Renal cortex interstitium (tissue), 11 donors: ENCODE data around the gene XYLB. TPM values are rescaled to one million over a fixed set of nuclear protein-coding genes. Genes with fewer than 3 reads are reported as not detected.
"Not testable (repeated sequence)": the region's sequence is repeated elsewhere in the genome, so short reads cannot be mapped to it uniquely, and the experiment has no call there.

Experiments used
- DNase-seq, 11 donors: peaks; one replicate each; pipeline ENCODE4 v3.0.0-alpha.2; 2013; ENCODE audit warnings: low read depth in 9 of 11, low spot score in 4 of 11; ENCODE audit errors: extremely low read depth in 1 of 11
- polyA plus RNA-seq, 3 donors: library from polyadenylated mRNA; unstranded; fragments of 120-200 nt; gene quantifications; one replicate each; pipeline ENCODE4 v1.2.1, GENCODE V29; 2013; ENCODE audit not compliant: insufficient read length in 3 of 3

XYLB gene
- polyA plus RNA-seq, 3 donors: 9.6 to 13.9 (median 13.2) TPM

DNA sequence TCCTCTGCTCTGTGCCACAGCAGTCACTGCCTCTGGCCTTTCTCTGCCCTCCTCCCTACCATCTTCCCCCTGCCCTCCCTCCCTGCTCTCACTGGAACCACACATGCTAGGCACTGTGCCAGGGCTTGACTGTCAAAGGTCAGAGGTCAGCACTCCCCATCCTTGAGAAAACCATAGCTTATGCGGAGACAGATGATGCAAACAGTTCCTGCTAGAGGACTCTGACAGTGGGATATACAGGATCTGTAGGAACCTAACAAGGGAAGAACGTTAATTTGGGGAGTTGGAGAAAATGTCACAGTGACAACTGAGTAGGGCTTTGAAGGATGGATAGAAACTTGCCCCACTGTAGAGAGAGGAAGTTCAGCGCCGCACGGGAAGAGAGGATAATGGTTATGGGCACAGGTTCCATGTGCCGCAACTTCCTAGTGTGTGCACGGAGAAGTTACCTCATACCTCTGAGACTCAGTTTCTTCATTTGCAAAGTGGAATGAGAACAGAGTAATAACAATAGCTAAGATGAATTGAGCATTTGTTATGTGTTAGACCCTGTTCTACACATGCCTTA, 29.3 kb upstream of the XYLB start:
- no peak for DNase-seq

DNA sequence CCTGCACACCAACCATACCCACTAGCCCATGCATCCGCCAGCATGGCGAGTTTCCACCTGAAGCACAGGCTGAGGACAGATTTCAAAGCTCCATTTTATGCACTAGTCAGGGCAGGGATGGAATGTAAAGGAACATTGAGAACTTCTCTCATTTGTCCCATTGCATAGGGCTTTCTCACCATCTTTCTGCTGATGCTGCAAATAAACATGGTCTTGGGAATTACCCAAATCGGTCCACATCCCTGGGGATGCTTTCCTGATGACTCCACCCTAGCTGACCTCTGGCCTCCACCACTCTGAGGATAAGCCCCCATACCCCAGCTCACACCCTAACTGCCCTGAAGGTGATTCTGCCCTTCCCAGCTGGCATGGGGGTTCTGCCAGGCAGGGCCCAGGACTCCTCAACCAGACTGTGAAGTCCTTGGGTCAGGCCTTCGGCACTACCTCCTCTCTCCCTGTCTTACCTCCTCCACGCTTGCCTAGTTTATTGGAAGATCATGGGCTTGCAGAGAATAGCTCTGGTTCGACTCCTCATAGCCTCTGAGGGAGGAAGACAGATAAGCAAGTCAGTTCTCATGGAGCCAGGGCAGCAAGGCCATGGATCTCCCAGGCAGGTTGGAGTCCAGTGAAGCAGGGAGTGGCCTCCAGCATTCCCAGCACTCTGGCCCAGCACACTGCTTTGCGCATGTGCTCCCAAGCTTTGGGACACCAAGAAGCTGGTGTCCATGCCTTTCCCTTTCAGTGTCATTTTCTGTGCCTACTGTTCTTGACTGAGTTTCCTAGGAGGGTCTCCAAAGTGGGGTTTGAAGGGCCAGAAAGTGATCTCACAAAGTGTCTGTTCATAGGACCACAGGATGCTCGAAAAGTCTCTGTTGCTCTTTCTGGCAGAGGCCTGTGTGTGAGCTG, 27.6 kb upstream of the XYLB start:
- no peak for DNase-seq

DNA sequence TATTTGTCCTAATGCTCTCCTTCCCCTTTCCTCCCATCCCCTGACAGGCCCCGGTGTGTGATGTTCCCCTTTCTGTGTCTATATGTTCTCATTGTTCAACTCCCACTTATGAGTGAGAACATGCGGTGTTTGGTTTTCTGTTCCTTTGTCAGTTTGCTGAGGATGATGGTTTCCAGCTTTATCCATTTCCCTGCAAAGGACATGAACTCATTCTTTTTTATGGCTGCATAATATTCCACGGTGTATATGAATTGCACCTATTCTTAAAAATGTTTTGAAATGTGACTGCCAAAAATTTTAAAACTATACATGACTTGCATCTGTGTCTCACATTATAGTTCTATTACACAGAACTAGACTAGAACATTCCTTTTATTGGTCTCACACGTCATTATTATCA, 25.9 kb upstream of the XYLB start:
- not testable (repeated sequence) for DNase-seq

DNA sequence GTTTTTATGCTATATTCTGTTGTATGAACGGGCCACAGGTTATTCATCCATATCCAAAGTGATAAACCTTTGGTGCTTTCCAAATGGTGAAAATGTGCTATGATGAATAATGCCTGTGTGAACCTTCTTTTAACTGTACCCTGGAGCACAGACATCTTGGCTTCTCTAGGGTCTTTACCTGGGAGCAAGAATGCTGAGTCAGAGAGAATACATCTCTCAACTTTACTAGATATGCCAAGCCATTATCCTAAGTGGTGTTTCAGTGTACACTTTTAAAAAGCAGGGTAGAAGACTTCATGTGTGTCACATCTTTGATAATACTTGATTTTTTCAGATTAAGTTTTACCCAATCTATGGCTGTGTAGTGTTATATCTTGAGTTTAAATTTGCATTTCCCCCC, 23.5 kb upstream of the XYLB start:
- no peak for DNase-seq

DNA sequence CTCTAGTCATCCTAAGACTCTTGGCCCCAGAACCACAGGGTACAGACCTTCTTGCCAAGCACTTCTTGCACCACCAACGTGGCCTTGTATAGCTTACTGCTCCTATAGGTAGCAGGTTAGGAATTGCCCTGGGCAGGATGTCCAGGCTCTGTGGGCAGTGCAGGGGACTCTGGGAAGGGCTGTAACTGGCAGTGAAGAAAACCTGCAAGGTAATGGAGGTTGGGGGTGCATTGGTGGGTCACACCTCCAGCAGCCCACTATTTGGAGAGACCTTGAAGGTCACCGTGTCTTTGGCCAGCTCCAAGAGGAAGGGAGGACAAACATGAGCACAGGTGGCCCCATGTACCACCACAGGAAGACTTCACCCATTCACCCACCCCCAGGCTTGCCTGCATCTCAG, 21.3 kb upstream of the XYLB start:
- no peak for DNase-seq

DNA sequence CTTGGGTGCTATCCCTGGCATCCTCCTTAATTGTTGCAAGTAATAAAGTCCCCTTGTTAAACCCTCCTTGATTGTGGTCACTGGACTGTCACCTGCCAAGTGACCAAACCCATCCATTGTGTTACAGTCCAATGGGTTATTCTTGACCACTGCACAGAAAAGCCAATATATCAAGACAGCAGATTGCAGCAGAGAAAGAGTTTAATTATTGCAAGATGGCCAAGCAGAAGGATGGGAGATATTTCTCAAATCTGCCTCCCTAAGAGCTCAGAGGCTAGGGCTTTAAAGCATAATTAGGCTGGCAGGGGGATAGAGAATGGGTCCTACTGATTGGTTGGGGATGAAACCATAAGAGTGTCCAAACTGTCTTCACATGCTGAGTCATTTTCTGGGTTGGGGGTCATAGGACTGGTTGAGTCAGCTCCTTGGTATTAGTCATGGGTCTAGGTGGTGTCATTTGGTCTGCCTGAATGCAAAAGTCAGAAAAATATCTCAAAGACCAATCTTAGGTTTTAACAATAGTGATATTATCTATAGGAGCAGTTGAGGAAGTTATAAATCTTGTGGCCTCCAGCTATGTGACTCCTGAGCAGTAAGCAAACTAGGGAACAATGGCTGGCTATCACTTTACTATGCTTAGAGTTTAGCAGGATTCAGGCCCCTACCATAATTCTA, 19.1 kb upstream of the XYLB start:
- DNase-seq: no peak

DNA sequence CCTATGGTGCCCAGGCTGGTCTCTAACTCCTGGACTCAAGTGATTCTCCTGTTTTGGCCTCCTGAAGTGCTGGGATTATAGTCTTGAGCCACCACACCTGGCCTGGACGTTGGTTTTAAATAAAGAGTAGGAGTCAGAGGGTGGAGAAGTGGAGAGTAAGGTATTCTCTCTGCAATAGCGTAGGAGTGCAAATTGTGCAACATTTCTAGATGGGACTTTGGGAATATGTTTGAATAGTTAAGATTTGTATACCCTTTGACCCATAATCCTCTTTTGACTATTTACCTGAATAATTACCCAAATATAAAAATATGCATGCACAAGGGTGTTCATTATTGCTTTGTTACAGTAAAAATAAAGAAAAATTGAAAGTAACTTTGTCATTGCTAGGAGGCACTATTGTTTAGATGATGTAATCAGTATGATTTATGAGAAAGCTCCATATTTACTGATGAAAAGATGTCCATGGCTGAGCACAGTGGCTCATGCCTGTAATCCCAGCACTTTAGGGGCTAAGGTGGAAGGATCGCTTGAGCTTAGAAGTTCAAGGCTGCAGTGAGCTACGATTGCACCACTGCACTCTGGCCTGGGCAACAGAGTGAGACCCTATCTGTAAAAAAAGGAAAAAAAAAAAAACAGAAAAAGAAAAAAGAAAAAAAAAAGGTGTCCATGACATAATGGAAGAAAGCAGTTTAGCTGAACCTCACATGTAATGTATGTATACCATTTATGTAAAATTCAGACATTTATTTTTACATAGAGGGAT, 15.1 kb upstream of the XYLB start:
- DNase-seq: no peak

DNA sequence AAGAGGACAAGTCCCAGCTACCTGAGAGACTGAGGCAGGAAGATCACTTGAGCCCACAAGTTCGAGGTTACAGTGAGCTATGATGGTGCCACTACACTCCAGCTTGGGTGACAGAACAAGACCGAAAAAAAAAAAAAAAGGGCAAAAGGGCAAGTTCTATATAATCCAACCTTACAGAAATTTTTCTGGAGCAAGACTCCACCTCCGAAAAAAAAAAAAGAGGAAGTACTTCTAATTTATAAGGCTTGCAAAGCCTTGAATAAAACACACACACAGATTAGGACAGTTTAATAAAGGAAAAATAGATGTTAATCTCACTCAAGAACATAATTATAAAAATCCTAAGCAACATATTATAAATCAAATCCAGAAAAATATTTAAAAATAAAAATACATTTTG, 14.4 kb upstream of the XYLB start:
- no peak for DNase-seq

DNA sequence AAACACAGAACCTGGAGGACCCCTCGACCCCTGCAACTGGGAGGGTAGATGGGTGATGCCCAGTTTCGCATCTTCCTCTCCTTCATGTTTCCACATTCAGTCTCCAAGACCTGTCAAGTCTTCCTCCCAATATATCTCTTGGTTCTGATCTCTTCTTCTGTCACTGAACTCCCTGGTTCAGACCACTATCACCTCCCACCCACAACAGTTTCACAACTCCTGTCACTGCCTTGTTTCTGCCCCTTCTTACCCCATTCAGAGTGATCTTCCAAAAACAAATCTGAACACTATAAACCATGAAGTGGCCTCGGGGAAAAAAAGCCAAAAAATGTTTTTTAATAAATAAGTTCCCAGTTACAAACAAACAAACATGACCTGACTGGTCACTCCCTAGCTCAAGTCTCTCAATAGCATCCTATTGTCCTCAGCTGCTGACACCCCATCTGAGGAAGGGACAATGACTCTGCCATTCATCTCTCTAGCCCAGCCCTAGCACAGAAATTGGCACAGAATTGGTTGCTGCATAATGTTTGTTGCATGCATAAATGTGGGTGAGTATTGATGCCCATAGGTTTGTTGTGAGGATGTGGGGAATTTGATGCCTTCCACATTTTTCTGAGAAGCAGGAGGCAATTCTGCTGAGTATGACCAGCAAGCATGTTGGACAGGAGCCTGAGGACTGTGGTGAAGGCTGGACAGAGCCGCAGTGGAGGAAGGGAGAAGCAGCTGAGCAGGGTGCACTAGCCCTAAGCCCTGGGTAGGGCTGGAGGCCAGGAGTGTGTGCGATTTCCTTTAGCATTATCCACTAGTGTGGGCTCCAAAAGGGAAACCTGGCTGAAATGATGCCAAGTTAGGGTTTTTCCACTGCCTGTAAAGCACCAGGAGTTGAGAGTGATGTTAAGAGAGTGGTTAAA, 12.2 kb upstream of the XYLB start:
- no peak for DNase-seq

DNA sequence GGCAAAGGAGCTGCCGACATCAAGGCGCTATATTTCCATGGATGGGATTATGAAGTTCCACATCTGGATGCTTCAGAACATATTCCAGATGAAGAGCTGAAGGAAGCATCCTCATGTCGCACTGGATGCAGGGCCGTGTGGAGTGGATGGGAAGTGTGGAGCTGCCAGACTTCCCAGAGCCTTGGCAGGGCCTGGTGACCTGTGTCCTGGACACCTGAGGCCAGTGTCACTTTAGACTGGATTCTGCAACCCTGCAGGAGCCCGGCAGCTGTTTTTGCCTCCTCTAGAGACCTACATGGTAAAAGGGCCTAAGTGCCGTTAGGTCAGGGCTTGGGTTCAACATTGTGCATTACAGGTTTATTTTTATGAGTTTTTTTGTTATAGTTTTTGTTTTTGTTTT, 11.3 kb upstream of the XYLB start:
- DNase-seq: no peak

DNA sequence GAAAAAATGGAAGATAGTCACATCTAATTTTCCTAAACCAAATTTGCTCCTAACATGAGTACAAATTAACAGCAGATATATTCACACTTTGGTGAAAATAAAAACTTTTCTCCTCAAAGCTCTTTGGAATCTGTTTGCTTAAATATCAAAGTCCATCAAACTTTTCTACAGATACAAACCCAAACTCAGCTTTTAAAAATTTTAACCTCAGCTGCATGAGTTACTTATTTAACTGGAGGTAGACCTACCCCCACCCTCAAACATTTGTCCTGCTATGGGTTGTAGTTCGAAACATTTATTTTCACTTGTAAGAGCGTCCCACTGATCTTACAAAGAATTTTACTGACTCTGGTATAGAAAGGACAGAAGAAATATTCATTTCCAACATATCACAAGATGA, 8.9 kb upstream of the XYLB start:
- no peak for DNase-seq

DNA sequence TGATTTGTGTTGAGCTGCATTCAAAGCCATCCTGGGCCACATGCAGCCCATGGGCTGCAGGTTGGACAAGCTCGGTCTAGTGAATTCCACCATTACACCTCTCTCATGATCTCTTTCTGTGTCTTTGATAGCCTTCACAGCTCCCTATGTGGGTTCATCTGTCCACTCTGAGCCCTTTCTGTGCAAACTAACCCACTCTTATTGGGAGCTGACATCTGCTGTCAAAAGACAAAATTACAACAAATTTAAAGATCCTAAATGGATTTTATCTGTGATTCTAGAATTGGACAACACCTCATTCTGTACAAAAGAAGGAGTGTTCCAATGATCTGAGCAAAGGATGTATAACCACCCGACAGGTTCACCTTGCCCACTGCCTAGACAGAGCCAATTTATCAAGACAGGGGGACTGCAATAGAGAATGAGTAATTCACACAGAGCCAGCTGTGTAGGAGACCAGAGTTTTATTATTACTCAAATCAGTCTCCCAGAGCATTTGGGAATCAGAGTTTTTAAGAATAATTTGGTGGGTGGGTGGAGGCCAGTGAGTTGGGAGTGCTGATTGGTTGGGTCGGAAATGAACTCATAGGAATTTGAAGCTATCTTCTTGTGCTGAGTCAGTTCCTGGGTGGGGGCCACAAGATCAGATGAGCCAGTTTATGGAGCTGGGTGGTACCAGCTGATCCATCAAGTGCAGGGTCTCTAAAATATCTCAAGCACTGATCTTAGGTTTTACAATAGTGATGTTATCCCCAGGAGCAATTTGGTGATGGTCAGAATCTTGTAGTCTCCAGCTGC, 2.6 kb upstream of the XYLB start:
- DNase-seq: no peak

DNA sequence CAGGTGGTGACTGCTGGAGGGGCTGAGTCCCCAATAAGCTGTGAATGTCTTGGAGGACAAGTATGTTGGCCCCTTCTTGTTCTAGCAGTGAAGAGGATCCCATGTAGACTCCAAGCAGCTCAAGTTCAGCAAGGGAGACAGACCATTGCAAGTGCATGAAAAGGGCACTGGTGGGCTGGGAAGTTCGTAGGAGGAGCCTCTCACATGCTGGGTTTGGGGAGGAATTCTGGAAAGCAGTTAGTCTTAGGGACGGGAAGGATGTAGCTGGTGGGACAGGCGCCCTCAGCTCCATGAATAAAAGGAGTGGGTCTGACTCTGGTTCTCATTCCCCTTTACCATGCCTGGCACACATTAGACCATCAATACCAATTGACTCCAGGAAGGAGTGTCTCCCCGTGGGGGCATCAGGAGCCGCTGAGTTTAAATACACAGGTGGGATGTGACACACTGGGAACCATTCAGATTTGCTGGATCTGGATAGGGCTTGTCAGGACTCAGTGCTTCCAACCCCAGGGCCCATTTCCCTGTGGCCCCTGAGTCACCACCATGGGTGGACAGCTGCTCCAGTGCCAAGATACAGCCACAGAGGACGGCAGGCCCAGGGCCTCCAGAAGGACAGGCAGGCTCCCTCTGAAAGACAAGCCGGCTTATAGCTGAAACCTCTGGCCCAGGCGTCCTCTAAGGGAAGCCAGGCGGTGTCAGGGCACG, 552 bp upstream of the XYLB start:
- no peak for DNase-seq

DNA sequence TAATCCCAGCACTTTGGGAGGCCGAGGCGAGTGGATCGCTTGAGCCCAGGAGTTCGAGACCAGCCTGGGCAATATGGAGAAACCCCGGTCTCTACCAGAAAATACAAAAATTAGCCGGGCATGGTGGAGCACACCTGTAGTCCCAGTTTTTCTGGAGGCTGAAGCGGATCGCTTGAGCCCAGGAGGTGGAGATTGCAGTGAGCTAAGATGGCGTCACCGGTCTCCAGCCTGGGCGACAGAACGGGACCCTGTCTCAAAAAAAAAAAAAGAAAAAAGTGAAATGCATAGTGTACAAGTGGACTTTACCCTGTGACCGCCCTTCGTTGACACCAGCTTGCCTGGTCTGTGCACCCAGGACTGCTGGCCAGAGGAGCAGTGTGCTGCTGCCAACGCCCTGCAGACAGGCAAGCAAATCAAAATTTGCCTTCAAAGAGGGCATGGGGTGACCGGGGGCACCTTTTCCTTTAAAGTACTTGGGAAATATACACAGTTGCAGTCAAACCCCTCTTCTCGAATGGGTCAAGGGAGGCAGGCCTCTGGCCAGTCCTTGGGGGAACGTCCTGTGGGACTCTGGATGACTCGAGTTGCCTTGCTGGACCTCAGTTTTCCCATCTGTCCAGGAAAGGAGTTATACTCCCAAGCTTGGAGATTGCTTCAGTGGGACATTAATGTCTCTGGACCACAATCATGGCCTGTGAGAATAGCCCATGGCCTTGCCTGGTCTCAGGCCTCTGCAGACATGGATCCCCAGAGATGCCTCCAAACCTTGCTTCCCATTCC, 1.0 kb downstream of the XYLB start:
- no peak for DNase-seq

DNA sequence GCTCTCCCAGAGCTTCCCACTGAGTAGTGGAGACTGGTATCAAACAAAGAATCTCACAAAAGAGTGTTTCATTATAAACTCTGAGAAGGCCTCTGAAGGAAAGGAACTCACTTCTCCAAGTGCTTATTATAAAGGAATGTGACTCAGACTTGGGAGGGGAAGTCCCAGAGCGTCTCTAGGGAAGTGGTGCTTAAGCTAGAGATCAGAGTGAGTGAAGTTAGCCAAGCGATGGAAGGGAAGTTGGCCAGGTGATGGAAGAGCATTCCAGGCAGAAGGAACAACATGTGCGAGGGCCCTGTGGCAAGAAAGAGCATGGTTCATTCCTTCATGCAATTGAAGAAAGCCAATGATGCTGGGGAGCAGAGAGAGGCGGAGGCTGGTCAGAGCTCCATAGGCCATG, 2.3 kb downstream of the XYLB start:
- DNase-seq: no peak

DNA sequence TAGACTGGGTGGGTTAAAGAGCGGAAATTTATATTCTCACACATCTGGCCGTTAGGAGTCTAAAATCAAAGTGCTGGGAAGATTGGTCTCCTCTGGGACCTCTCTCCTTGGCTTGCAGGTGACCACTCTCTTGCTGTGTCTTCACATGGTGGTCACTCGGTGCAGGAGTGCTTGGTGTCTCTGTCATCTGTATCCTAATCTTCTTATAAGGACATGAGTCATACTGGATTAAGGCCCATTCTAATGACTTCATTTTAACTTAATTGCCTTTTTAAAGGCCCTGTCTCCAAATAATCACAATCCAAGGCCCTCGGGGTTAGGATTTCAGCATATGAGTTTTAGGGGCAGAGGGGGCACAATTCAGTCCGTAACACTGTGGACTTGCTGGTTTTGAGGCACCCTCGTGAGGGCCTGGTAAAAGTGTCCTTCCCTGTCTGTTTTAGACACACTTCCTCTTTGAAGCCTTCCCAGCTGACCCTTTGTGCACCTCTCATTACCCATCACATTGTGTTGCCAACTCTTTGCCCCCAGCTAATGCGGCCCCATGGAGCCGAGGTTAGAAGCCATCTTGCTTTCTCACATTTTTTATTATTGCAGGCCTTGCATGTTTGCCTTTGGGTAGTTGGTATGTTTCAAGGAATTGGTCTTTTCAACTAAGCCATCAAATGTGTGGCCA, 3.2 kb downstream of the XYLB start:
- no peak for DNase-seq
